HepG2 (cell line): ENCODE data around the gene ZNF180. TPM values are rescaled to one million over a fixed set of nuclear protein-coding genes. Genes with fewer than 3 reads are reported as not detected.

Experiments
- AGO1 ChIP-seq: fragments of 200-400 bp; formaldehyde crosslinking; IDR thresholded peaks from 2 replicates; pipeline ENCODE4 v1.6.1; 2017; ENCODE audit warnings: mild to moderate bottlenecking, low read depth, low read length, moderate library complexity; ENCODE audit not compliant: poor library complexity, severe bottlenecking
- BRF2 ChIP-seq: sonication (generic); formaldehyde crosslinking; IDR thresholded peaks from 2 replicates; pipeline ENCODE4 v1.8.1; 2022; ENCODE audit warnings: mild to moderate bottlenecking, missing genetic modification reagents
- ELF1 ChIP-seq: sonication (generic); formaldehyde crosslinking; IDR thresholded peaks from 2 replicates; pipeline ENCODE4 v1.4.0; 2020; ENCODE audit warnings: missing genetic modification reagents
- FOSL1 ChIP-seq: sonication (generic); formaldehyde crosslinking; IDR thresholded peaks from 2 replicates; pipeline ENCODE4 v1.9.0; 2021; ENCODE audit warnings: missing genetic modification reagents, borderline replicate concordance
- LRRFIP1 ChIP-seq: sonication (generic); formaldehyde crosslinking; conservative IDR thresholded peaks from 2 replicates; pipeline ENCODE4 v1.4.0; 2020; ENCODE audit warnings: missing genetic modification reagents
- NCOA2 ChIP-seq: sonication (generic); formaldehyde crosslinking; IDR thresholded peaks from 2 replicates; pipeline ENCODE4 v1.8.0; 2022; ENCODE audit warnings: inconsistent platforms
- POGK ChIP-seq: sonication (generic); formaldehyde crosslinking; conservative IDR thresholded peaks from 2 replicates; pipeline ENCODE4 v1.8.0; 2022; ENCODE audit warnings: mild to moderate bottlenecking, moderate library complexity, missing genetic modification reagents
- SPEN ChIP-seq: sonication (generic); formaldehyde crosslinking; IDR thresholded peaks from 2 replicates; pipeline ENCODE4 v1.5.1; 2020; ENCODE audit warnings: low read depth, mild to moderate bottlenecking, missing genetic modification reagents
- TP53 ChIP-seq: sonication (generic); formaldehyde crosslinking; conservative IDR thresholded peaks from 2 replicates; pipeline ENCODE4 v1.4.0; 2020; ENCODE audit warnings: missing genetic modification reagents
- U2AF1 ChIP-seq: fragments of 200-400 bp; formaldehyde crosslinking; optimal IDR thresholded peaks from 2 replicates; pipeline ENCODE3; 2017; ENCODE audit warnings: mild to moderate bottlenecking, low read depth, low read length
- ZFP91 ChIP-seq: sonication (generic); formaldehyde crosslinking; IDR thresholded peaks from 2 replicates; pipeline ENCODE4 v1.9.0; 2022; ENCODE audit warnings: missing genetic modification reagents, mild to moderate bottlenecking, borderline replicate concordance
- ZIK1 ChIP-seq: sonication (generic); formaldehyde crosslinking; IDR thresholded peaks from 2 replicates; pipeline ENCODE4 v1.5.0; 2020; ENCODE audit warnings: mild to moderate bottlenecking, low read depth, missing genetic modification reagents, borderline replicate concordance
- ZNF12 ChIP-seq: sonication (generic); formaldehyde crosslinking; IDR thresholded peaks from 2 replicates; pipeline ENCODE4 v1.5.0; 2020; ENCODE audit warnings: missing genetic modification reagents
- ZNF225 ChIP-seq: sonication (generic); formaldehyde crosslinking; IDR thresholded peaks from 2 replicates; pipeline ENCODE4 v1.4.0; 2020; ENCODE audit warnings: mild to moderate bottlenecking, missing genetic modification reagents
- ZNF260 ChIP-seq: sonication (generic); formaldehyde crosslinking; IDR thresholded peaks from 2 replicates; pipeline ENCODE4 v1.4.0; 2020; ENCODE audit warnings: missing genetic modification reagents, low read depth, mild to moderate bottlenecking, borderline replicate concordance
- ZNF326 ChIP-seq: sonication (generic); formaldehyde crosslinking; IDR thresholded peaks from 2 replicates; pipeline ENCODE4 v1.4.0; 2020; ENCODE audit warnings: missing genetic modification reagents, borderline replicate concordance
- ZNF549 ChIP-seq: sonication (generic); formaldehyde crosslinking; IDR thresholded peaks from 2 replicates; pipeline ENCODE4 v1.5.0; 2020; ENCODE audit warnings: missing genetic modification reagents
- ZNF557 ChIP-seq: sonication (generic); formaldehyde crosslinking; IDR thresholded peaks from 2 replicates; pipeline ENCODE4 v1.4.0; 2020; ENCODE audit warnings: missing genetic modification reagents
- ZNF576 ChIP-seq: sonication (generic); formaldehyde crosslinking; IDR thresholded peaks from 2 replicates; pipeline ENCODE4 v1.4.0; 2020; ENCODE audit warnings: mild to moderate bottlenecking, missing genetic modification reagents
- ZNF674 ChIP-seq: sonication (generic); formaldehyde crosslinking; IDR thresholded peaks from 2 replicates; pipeline ENCODE4 v1.5.0; 2020; ENCODE audit warnings: low read depth, mild to moderate bottlenecking, missing genetic modification reagents
- polyA plus RNA-seq, 8 experiments: library from polyadenylated mRNA; depleted of rRNA in 3 of 8; stranded (reverse) in 7 of 8; unstranded in 1 of 8; fragments of >200 nt; fragmentation: Illumina TruSeq in 4 of 8; extraction: Trizol in 4 of 8; gene quantifications; 2 replicates each; pipeline versions ENCODE4 v1.2.1 to v1.2.3, GENCODE V29; 2011 to 2016; ENCODE audit warnings: low read depth in 4 of 8, missing spikeins in 1 of 8, mixed read lengths in 1 of 8; ENCODE audit not compliant: insufficient read depth in 1 of 8
- total RNA-seq, 5 experiments: library from RNA; depleted of rRNA; stranded (reverse); fragments of >200 nt; fragmentation: Illumina TruSeq; extraction: Trizol; gene quantifications; 2 replicates each; pipeline ENCODE4 v1.2.3, GENCODE V29; 2016; ENCODE audit warnings: low read depth in 1 of 5

Gene ZNF180
- total and polyA plus RNA-seq, 2 of the 13 experiments (the other 11 are each of a cell fraction or from before 2014, with no cell fraction given), result 0.92 to 9.3 TPM

GRCh38 chr19:44499962-44500949 is at the start of gene ZNF180 (continued):
- TF ChIP-seq POGK (CRISPR knock-in tag) (peak; percentile 67), ZNF326 (CRISPR knock-in tag) (no peak), TP53 (CRISPR knock-in tag) (no peak; the same call in 1 of the 2 replicates), ZNF12 (no peak), AGO1 (peak; percentile 71), ZNF557 (CRISPR knock-in tag) (peak; percentile 28; the same call in 1 of the 2 replicates), ZNF260 (CRISPR knock-in tag) (no peak; the same call in 1 of the 2 replicates), ZIK1 (CRISPR knock-in tag) (peak; percentile 97; the same call in 1 of the 2 replicates), ZNF576 (CRISPR knock-in tag) (peak; percentile 93), LRRFIP1 (CRISPR knock-in tag) (0 out of 2 replicates have a peak, but pooled peaks have one; percentile 25), SPEN (CRISPR knock-in tag) (peak; percentile 93), NCOA2 (CRISPR knock-in tag) (peak; percentile 58; the same call in 1 of the 2 replicates), ZNF225 (CRISPR knock-in tag) (peak; percentile 86; the same call in 1 of the 2 replicates), U2AF1 (no peak), FOSL1 (no peak; the same call in 1 of the 2 replicates), ELF1 (CRISPR knock-in tag) (peak; percentile 100), ZFP91 (CRISPR knock-in tag) (peak; percentile 95; the same call in 1 of the 2 replicates), ZNF549 (CRISPR knock-in tag) (no peak), ZNF674 (no peak), BRF2 (no peak)
